ENCODE measurements around the gene GULP1.

GULP1 gene, protein sequence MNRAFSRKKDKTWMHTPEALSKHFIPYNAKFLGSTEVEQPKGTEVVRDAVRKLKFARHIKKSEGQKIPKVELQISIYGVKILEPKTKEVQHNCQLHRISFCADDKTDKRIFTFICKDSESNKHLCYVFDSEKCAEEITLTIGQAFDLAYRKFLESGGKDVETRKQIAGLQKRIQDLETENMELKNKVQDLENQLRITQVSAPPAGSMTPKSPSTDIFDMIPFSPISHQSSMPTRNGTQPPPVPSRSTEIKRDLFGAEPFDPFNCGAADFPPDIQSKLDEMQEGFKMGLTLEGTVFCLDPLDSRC

DNA sequence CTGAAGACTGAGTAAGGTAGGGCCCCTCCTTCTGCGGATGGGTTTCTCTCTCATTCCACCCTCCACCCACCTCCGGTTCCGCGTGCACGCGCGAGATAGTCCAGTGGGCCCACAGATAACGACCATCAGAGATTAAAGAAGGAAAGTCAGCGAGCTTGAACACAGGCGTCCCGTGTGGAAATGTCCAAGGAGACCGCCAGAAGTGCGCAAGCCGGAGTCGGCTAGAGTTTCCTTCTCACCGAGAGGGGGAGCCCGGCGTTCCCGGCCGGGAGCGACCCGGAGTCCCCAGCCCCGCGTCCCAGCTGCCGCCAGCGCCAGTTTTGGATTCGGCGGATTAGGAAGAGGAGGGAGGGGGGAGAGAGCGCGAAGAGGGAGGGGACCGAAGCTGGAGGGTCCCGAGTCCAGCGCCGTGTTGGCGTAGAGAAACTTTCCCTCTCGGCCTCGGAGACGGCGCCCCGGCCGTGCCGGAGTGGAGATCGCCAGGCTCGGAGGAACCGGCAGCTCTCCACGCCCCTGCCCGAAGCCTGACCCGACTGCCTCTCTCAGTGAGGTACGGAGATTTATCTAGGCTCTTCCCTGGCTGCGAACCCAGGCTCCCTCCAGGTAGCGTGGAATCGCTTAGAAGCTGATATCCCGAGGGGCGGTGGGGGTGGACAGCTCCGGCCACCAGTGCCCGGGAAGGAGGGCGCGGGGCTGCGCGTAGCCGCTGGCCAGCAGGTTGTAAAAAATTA is at the start of gene GULP1:
Gene GULP1 (plus strand): TSS at position 258 of the 731 bp plus-strand sequence. CDS start 185,829 bp downstream, outside the sequence.
- Histone ChIP-seq H3K27ac (ENCODE audit: low read depth, low read length) (no peak within 1 kb of the TSS), H3K36me3 (ENCODE audit: control insufficient read depth, low read length) (no peaks in the 10 kb centered on the region), H3K4me3 (ENCODE audit: low read length) (no peak within 1 kb of the TSS), H3K9me3 (ENCODE audit: control insufficient read depth, insufficient read depth, low read length) (peaks cover 2% of the 10 kb centered on the region; the same call in 1 of the 2 replicates), H3F3A (ENCODE audit: control insufficient read depth, insufficient read depth) (no peaks in the 10 kb centered on the region), H3K79me2 (ENCODE audit: control insufficient read depth, low read length) (no peaks in the 10 kb centered on the region), H3K9me2 (replicated peaks; ENCODE audit: control insufficient read depth, low read length) (no peaks in the 10 kb centered on the region), H3K4me1 (ENCODE audit: control insufficient read depth, low read length) (no peaks in the 10 kb centered on the region), H3K4me2 (ENCODE audit: low read length) (no peak within 1 kb of the TSS), H4K20me1 (ENCODE audit: control insufficient read depth, insufficient read depth, low read depth, low read length) (no peaks in the 10 kb centered on the region), H3K27me3 (ENCODE audit: control insufficient read depth, low read length) (no peaks in the 10 kb centered on the region)
- TF ChIP-seq, protein P1, sequence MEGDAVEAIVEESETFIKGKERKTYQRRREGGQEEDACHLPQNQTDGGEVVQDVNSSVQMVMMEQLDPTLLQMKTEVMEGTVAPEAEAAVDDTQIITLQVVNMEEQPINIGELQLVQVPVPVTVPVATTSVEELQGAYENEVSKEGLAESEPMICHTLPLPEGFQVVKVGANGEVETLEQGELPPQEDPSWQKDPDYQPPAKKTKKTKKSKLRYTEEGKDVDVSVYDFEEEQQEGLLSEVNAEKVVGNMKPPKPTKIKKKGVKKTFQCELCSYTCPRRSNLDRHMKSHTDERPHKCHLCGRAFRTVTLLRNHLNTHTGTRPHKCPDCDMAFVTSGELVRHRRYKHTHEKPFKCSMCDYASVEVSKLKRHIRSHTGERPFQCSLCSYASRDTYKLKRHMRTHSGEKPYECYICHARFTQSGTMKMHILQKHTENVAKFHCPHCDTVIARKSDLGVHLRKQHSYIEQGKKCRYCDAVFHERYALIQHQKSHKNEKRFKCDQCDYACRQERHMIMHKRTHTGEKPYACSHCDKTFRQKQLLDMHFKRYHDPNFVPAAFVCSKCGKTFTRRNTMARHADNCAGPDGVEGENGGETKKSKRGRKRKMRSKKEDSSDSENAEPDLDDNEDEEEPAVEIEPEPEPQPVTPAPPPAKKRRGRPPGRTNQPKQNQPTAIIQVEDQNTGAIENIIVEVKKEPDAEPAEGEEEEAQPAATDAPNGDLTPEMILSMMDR (IDR thresholded peaks at IDR 0.05; ENCODE audit: low read depth, low read length, poor library complexity, severe bottlenecking): no peak
- TF ChIP-seq EZH2phosphoT487 (IDR thresholded peaks at IDR 0.05; ENCODE audit: borderline replicate concordance, low read length): no peak

DNA sequence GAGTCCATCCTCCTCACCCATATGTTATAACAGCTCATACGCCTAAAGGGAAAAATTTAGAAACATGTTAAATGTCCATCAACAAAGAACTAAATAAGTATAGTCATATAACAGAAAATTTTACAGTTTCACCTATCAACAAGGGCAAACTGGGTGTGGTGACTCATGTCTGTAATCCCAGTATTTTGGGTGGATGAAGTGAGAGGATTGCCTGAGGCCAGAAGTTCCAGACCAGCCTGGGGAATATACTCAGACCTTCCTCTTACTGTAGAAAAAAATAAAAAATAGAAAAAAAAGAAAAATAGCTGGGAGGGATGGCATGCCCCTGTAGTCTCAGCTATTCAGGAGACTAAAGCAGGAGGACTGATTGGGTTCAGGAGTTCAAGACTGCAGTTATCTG is 48.3 kb upstream of the GULP1 start:
- Histone ChIP-seq H3K79me2 (ENCODE audit: control insufficient read depth, low read length) (no peaks in the 10 kb centered on the region), H3F3A (ENCODE audit: control insufficient read depth, insufficient read depth) (no peaks in the 10 kb centered on the region), H3K4me1 (ENCODE audit: control insufficient read depth, low read length) (no peaks in the 10 kb centered on the region), H4K20me1 (ENCODE audit: control insufficient read depth, insufficient read depth, low read depth, low read length) (no peaks in the 10 kb centered on the region), H3K27ac (ENCODE audit: low read depth, low read length) (no peak overlapping the region), H3K27me3 (ENCODE audit: control insufficient read depth, low read length) (no peaks in the 10 kb centered on the region), H3K36me3 (ENCODE audit: control insufficient read depth, low read length) (no peaks in the 10 kb centered on the region), H3K4me2 (ENCODE audit: low read length) (no peak overlapping the region), H3K4me3 (ENCODE audit: low read length) (no peak overlapping the region), H3K9me2 (replicated peaks; ENCODE audit: control insufficient read depth, low read length) (no peaks in the 10 kb centered on the region), H3K9me3 (ENCODE audit: control insufficient read depth, insufficient read depth, low read length) (no peaks in the 10 kb centered on the region)
- no peak for TF ChIP-seq EZH2phosphoT487 (IDR thresholded peaks at IDR 0.05; ENCODE audit: borderline replicate concordance, low read length)
- TF ChIP-seq, protein P1 (IDR thresholded peaks at IDR 0.05; ENCODE audit: low read depth, low read length, poor library complexity, severe bottlenecking): no peak

DNA sequence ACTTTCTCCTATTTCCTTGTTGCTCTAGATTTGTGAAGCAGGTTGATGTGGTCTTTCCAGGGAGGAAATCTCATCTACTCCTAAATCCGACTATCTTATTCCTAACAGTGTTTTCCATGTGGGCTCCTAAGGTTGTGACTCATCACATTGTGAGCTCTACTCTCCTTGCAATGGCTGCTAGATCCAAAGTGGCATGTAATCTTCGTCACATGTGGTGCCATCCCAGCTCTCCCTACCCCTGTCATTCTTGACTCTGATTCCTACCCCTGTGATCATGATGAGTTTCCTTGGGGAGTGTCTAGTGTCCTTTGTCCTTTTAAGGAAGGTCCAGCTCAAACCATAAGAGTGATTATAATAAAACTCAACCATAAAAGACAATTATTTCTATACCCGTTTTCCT is 47.3 kb upstream of the GULP1 start:
- H4K20me1 ChIP-seq (ENCODE audit: control insufficient read depth, insufficient read depth, low read depth, low read length): no peaks in the 10 kb centered on the region
- H3K36me3 ChIP-seq (ENCODE audit: control insufficient read depth, low read length): no peaks in the 10 kb centered on the region
- no peak overlapping the region for H3K4me2 ChIP-seq (ENCODE audit: low read length)
- H3K4me1 ChIP-seq (ENCODE audit: control insufficient read depth, low read length): no peaks in the 10 kb centered on the region
- H3K27me3 ChIP-seq (ENCODE audit: control insufficient read depth, low read length): no peaks in the 10 kb centered on the region
- no peaks in the 10 kb centered on the region for H3K79me2 ChIP-seq (ENCODE audit: control insufficient read depth, low read length)
- no peak overlapping the region for H3K4me3 ChIP-seq (ENCODE audit: low read length)
- no peaks in the 10 kb centered on the region for H3F3A ChIP-seq (ENCODE audit: control insufficient read depth, insufficient read depth)
- no peak for TF ChIP-seq EZH2phosphoT487 (IDR thresholded peaks at IDR 0.05; ENCODE audit: borderline replicate concordance, low read length)
- TF ChIP-seq, protein P1 (IDR thresholded peaks at IDR 0.05; ENCODE audit: low read depth, low read length, poor library complexity, severe bottlenecking): no peak
- no peaks in the 10 kb centered on the region for H3K9me3 ChIP-seq (ENCODE audit: control insufficient read depth, insufficient read depth, low read length)
- no peaks in the 10 kb centered on the region for H3K9me2 ChIP-seq (replicated peaks; ENCODE audit: control insufficient read depth, low read length)
- H3K27ac ChIP-seq (ENCODE audit: low read depth, low read length): no peak overlapping the region
